Smooth muscle cell of the brain vasculature (primary cell): ENCODE results near the gene PLSCR3.

Experiments
- DNase-seq: peaks from one replicate; pipeline ENCODE4 v3.0.0-alpha.2; 2012; ENCODE audit warnings: low read depth, low spot score

The PLSCR3 gene

DNA sequence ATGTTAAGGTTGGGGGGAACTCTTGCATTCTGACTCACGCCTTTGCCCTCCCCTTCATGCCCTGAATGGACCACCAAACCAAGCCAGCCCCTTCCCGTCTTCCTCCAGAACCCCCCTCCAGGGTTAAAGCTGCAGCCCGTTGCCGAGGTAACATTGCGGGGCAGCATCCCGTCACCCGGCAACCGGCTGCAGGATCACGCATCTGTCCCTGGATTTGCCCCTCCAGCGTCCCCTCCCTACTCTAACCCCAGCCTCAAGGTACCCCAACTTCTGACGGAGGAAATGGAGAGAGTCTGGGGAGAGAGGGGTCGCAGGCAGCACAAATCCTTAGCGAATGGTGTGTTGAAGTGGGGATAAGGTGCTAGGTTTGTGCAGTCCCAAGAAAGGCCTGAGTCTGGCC, 12.8 kb upstream of the PLSCR3 start:
- no peak for DNase-seq

DNA sequence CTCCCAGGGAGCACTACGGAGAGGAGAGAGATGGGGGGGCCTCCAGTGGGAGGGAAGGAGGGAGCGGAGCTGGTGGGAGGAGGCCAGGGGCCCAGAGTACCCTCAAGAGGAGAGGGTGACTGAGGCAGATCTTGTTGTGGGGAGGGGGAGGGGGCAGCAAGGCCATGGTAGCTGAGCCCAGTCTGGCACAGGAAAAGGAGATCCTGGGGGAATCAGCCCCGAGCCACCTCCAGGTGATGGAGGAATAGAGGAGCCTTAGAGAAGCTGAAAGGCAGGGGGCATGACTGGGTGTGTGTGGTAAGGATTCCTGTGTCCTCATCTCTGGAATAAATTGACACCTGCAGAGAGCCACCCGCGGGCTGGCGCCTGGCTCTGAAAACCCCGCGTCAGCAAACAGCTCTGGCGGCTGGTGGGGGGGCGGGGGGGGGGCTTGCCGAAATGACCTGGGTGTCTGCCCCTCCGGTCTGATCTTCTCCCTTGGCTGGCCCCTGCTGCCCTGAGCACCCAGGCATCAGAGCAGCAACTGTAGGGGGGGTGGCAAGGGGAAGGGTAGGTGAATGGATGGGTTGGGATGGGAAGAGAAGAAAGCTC, 12.0 kb upstream of the PLSCR3 start:
- no peak for DNase-seq

DNA sequence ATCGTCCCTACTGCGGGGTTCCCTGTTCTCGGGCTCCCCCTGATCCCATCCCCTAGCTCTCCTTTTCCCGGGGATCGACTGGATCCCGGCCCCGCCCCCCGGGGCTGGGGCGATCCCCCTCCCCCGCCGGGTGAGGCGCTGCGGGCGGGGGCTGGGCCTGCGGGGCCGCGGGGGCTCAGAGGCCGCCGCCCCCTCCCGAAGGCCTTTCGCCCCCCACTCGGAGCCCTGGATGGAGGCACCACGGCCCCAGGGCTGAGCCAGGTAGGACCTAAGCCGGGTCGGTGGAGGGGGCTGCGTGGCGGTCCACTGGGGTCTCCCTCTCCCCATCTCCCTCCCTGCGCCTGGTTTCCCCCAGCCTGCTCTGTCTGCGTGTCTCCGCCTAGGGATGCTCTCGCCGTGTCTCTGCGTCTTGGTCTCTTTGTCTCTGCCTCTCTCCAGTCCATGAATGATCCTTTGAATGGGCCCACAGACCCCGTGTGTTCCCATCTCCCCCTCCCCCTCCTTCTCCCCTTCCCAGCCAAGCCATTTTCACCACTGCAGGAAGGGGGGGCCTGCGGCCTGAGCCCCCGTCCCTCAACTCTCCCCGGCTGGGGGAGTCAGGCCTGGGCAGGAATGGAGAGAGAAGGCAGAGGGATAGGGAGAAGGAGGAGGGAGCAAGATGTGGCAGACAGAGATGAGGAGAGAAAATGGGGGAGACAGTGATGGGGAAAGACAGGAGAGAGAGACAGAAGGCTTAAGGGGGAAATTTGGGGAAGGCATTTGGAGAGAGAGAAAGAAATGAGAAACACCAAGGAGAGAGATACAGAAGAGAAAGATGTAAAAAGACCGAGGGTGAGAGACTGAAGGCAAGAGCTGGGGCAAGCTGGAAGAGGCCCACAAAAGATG, 11.3 kb upstream of the PLSCR3 start:
- no peak for DNase-seq

DNA sequence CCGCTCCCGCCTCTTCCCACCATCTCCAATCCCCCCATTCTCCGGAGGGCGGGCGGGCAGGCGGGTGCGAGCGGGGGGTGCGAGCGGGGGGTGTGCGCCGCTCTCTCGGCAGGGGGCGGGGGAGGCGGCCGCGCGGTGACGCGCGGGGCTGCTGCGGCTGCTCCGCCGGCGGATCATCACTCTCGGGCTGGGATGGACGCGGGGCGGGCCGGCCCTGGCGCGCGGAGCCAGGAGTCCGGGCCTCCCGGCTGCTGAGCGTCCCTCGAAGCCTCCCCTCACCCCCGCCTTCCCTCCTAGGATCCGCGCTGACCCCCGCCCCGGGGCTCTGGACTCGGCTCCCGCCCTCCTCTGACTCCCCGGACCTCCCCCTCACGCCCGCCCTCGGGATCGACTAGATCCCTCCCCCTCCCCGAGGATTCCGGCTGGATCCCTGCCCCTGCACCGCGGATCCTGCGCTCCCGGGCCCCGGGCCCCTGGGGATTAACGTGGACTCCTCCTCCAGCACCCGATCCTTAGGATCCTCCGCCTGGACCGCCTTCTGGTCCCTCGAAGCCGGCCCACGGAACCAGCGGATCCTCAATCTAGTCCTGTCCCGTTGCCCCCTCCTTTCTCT, 10.5 kb upstream of the PLSCR3 start:
- DNase-seq, result no peak

DNA sequence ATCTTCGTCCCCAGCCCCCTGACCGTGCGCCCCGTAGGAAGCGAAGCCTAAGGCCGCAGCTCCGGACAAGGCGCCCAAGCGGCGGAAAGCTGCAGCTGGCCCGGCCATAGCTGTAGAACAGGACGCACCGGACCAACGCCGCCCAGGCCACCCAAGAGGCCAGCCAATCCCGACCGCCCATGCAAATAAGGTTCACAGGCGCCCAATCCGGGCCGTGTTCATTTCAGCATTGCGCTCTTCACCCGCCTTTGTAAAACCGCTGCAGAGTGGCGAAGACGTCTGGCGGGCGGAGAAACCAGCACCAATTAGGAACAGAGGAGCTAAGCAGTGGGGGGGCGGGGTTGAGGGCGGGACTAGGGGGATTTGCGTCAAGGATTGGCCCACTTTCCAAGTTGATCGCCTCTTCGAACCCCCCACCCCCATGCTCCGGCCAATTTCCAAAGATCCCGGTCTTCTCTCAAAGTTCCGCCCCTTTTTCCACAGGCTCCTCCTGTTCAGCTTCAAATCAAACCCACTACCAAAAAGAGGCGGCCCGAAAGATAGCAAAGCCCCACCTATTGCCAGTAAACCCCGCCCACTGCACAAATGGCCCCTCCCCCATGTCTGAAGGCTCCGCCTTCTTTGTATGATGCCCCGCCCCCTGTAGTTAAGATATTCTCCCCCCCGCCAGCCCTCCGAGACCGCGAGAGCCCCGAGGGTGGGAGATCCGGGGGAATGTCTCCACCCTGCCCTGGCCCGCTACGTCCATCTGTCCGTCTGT, 9.8 kb upstream of the PLSCR3 start, which contains the start of gene TMEM256:
Gene TMEM256 (minus strand): TSS at position 121 of the 760 bp plus-strand sequence. CDS start 13 bp downstream, at position 108.
- peak; percentile 99 for DNase-seq

DNA sequence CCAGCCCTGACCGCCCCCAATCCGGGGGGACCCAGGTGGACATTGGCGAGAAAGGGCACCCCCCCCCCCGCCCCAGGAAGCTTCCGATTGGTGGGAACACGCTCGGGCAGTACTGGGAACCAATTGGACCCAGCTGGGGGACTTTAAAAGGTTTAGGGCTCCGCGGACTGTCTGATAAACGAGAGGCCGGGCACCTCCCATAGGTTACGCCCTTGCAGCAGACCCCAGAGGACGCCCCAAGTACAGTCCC, 9.3 kb upstream of the PLSCR3 start:
- DNase-seq, result no peak

GRCh38 chr17:7403043-7403726, 8.9 kb upstream of the PLSCR3 start:
- DNase-seq, result no peak

DNA sequence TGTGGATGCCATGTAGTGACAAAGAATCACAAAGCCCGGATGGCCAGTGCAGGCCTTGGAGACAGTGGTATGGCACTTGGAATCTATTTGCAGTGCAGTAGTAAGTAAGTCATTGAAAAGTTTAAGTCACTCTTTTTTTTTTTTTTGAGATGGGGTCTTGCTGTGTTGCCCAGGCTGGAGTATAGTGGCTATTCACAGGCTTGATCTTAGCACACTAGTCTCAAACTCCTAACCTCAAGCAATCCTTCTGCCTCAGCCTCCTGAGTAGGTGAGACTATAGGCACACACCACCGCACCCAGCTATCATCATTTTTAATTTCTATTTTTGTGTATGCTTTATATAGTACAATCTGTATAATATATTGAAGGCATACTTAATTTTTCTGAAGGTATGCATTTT, 4.3 kb upstream of the PLSCR3 start:
- no peak for DNase-seq

GRCh38 chr17:7396147-7396546, 1.8 kb upstream of the PLSCR3 start:
- no peak for DNase-seq

GRCh38 chr17:7393613-7394451, 493 bp downstream of the PLSCR3 start:
- DNase-seq, result no peak

DNA sequence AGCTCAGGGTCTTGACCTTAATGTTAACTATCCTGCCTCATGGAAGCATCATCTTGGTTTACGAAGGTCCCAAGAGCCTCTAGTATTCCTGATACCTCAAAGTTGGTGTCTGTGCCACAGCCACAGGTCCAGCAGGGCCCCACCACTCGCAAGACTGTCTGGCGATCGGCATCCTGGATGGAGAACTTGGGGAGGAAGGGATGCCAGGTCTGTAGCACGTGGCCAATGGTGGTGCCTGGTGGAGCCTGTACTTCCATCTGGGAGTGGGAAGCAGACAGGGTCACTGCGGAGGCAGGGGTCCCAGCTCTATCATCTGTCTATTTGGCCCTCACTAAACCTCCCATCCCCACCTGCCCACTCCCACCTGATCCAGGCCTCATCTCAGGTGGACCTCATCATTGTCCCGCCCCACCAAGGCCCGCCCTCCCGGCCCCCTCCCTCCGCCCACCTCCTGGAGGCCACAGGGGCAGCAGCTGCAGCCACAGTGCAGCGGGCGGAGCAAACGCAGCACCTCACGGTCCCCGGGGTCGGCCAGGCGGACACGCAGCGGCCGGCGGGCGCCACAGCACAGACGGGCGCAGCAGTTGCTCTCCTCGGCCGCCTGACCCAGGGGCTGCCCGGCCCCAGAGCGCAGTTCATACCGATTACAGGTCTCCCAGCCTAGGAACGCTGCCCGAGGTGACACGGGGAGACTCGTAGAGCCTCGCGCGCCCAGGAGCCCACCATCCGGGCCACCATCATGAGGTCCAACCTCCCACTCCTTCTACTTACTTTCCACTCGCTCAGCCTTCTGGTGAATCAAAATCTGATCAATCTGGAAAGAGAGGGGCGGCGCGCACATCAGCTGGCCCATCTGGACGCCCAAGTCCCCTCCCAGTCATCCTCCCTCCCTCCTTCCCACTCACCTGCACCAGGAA, 1.4 kb downstream of the PLSCR3 start:
- DNase-seq, result no peak

DNA sequence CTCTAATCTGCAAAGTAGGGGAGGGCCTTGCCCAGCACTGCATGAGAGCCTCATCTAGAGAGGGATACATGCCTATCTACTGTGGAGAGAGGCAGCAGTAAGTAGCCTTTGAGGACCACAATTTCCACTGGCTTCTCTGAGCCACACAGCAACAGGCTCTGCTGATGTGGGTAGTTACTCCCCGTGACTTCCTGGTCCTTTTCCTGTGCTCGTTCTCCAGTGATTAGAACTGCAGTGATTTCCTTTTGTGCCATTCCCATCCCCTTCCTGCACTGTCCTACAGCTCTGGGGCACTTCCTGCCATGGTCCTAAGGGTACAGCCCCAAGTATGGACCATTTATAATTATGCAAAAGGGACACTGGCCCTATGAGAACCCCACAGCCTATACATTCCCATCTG, 3.0 kb downstream of the PLSCR3 start:
- DNase-seq, result no peak

DNA sequence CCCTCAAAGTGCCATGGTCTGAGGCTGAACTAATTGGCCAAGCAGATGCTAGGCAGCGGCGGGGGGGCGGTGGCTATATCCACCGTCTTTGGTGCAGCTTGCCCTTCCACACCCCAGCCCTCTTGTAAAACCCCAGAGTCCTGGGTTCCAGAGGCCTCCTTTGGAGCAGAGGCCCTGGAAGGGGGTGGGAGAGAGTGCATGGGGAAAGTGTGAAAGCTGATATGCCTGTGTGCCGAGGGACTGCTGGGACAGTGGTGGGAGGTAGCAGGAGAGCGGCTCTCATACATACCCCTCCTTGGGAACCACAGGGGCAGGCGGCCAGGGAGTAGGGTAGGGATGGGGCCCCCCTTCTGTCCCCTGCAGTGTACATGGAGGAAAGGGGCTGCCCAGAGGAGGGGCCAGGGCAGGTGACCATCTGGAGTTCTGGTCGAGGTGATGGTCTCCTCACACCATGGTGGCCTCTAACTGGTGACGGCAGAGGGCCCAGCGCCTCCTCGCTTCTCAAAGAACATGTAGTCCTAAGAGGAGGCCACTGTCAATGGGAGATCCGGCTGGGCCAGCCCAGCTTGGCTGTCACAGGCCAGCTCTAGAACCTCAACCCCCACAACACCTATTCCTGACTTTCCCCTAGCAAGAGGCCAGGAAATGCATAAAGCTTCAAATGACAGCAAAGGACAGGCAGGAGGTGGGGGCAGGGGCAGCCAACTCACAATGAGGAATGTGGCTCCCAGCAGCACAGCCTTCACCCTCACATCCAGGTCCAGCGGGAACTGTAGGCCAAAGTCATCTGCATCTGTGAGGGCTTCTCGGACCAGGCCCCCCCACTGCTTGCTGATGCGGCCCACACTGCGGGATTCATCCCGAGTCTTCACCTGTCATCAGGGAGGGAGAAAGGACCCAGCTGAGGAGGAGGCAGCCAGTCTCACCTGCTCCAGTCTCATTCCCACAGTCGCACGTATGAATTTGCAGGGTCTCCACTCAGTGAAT, 4.1 kb downstream of the PLSCR3 start:
- DNase-seq, result no peak

- DNase-seq, result no peak
These were observed 5.5 kb downstream of the PLSCR3 start for GRCh38 chr17:7388856-7389255.

DNA sequence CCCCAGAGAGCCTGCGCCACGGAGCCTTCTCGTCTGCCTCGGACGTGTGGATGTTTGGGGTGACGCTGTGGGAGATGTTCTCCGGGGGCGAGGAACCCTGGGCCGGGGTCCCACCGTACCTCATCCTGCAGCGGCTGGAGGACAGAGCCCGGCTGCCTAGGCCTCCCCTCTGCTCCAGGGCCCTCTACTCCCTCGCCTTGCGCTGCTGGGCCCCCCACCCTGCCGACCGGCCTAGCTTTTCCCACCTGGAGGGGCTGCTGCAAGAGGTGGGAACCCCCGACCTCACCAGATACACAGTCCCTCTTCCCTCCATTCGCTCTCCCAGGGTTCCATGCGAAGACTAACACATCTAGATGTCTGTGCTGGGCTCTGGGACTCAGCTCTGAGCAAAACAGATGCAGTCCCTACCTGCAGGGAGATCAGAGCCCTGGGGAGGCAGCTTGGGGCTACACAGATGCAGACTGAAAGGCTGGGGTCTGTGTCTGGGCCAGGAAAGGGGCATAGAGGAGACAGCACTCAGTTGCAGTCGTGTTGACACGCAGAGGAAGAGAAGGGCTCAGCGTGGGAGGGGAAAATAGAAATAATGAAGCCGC, 9.7 kb downstream of the PLSCR3 start:
- DNase-seq, result no peak

- no peak for DNase-seq
These were observed 10.4 kb downstream of the PLSCR3 start for GRCh38 chr17:7383742-7384488.

GRCh38 chr17:7383371-7383741, 11.0 kb downstream of the PLSCR3 start:
- DNase-seq, result no peak
